GM12892 (cell line): ENCODE results near the gene SHH.

Experiments used
- DNase-seq: peaks from one replicate; pipeline ENCODE4 v3.0.0; 2011; ENCODE audit not compliant: insufficient read length
- FAIRE-seq: peaks from 2 replicates; lab custom pipeline; 2011; peaks lifted over from hg19 to GRCh38; lab: Jason Lieb, UNC
- POLR2A ChIP-seq: IDR thresholded peaks from 2 replicates; pipeline ENCODE4 v1.6.1; 2011; ENCODE audit warnings: low read depth, low read length, control low read depth
- POLR2AphosphoS5 ChIP-seq: IDR thresholded peaks from 2 replicates; pipeline ENCODE4 v1.6.1; 2011; ENCODE audit warnings: low read depth, low read length, control low read depth
- TAF1 ChIP-seq: IDR thresholded peaks from 2 replicates; pipeline ENCODE4 v1.6.1; 2011; ENCODE audit warnings: low read depth, mild to moderate bottlenecking, control low read depth, low read length, borderline replicate concordance

The SHH gene

GRCh38 chr7:155807789-155808548, 4.3 kb downstream of the SHH start:
- FAIRE-seq (no peak), DNase-seq (no peak)
- TF ChIP-seq POLR2A = no peak
- no peak for TF ChIP-seq POLR2AphosphoS5
- no peak for TF ChIP-seq TAF1

GRCh38 chr7:155807065-155807671, 5.1 kb downstream of the SHH start:
- DNase-seq = no peak
- FAIRE-seq = no peak
- TF ChIP-seq TAF1 (no peak), POLR2AphosphoS5 (no peak), POLR2A (no peak)

DNA sequence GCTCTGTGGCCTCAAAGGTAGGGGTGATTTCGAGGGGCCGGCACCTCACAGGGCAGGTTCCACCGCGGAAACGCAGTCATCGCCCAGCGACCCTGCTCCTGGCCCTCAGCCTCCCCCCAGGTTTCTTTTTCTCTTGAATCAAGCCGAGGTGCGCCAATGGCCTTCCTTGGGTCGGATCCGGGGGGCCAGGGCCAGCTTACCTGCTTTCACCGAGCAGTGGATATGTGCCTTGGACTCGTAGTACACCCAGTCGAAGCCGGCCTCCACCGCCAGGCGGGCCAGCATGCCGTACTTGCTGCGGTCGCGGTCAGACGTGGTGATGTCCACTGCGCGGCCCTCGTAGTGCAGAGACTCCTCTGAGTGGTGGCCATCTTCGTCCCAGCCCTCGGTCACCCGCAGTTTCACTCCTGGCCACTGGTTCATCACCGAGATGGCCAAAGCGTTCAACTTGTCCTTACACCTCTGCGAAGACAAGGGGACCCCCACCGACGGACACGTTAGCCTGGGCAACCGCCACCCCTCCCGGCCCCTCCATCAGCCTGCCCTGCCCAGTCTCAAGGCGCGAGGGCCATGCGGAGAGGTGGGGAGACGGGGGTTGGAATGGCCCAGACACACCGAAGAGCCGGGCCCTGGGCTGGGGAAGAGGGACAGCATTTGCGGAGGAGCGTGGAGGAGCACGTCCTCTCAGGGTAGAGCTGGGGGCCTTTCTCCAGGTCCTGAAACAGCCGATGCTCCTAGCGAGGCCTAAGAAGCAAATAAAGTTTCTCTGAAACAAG, 6.0 kb downstream of the SHH start:
- no peak for TF ChIP-seq POLR2AphosphoS5
- TF ChIP-seq TAF1 = no peak
- no peak for TF ChIP-seq POLR2A
- FAIRE-seq (no peak), DNase-seq (no peak)

- TF ChIP-seq TAF1 = no peak
- TF ChIP-seq POLR2A = no peak
- TF ChIP-seq POLR2AphosphoS5 = no peak
- no peak for FAIRE-seq
- no peak for DNase-seq
These were observed 6.5 kb downstream of the SHH start for GRCh38 chr7:155805826-155806095.

DNA sequence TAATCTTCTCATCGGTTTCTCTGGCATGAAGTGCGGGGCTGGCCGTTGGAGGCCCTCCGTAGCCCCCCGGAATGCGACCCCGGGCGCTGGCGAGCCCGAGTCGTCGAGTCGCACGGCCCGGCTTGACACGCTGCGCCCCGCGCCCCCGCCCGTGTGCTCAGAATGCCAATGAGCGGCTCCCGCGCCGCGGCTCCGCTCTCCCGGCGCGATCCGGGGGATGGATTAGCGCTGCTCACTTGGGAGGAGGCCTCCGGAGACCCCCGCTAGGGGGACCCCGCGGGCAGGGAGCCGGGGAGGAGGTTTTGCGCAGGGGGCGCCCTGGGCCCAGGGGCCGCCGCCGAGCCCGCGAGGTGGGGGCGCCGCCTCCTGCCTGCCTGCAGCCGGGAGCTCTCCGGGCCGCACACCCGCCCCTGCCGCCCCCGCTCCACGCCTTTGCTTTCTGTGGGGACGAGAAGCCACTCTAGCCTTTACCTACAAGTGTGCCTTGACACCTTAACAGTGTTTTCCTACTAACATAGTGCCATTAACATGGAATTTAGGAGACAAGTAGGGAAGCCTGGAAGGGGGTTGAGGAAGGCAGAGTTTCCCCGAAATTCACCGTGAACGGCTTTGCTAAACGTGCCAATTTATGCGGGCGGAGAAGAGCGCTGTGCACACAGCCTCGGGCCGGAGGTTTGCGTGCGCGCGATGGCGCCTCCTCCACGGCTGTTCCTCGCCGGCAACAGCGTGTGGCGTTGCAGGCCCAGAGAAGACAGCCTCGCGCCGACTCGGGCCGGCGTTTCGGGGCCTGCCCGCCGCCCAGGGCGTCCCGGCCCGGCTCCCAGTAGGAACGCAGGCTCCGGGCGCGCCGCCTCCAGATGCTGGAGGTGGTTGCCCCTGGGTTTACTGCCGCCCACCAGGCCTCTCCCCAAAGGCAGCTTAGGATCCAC, 7.1 kb downstream of the SHH start:
- DNase-seq (peak; percentile 81), FAIRE-seq (no peak)
- TF ChIP-seq POLR2A (no peak), POLR2AphosphoS5 (no peak), TAF1 (no peak)

DNA sequence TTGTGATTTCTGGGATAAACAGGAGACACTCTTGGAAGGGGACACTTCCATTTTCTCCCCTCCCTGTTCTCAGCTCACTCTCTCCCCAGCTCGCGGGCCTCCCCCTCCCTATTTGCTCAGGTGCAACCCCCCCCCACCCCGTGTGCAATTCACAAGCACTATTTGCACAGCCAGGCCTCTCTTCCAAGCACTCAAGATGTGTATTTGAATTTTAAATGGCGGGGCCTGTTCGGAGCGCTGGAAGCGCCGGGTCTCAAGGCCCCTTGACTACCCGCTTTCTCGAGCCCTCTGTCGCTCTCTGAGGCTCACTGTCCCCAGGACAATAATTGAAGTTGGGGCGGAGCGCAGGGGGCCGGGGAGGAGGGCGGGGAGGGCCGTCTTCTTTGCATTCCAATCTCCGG, 7.8 kb downstream of the SHH start:
- DNase-seq (no peak), FAIRE-seq (no peak)
- TF ChIP-seq POLR2AphosphoS5 (no peak), TAF1 (no peak), POLR2A (no peak)

DNA sequence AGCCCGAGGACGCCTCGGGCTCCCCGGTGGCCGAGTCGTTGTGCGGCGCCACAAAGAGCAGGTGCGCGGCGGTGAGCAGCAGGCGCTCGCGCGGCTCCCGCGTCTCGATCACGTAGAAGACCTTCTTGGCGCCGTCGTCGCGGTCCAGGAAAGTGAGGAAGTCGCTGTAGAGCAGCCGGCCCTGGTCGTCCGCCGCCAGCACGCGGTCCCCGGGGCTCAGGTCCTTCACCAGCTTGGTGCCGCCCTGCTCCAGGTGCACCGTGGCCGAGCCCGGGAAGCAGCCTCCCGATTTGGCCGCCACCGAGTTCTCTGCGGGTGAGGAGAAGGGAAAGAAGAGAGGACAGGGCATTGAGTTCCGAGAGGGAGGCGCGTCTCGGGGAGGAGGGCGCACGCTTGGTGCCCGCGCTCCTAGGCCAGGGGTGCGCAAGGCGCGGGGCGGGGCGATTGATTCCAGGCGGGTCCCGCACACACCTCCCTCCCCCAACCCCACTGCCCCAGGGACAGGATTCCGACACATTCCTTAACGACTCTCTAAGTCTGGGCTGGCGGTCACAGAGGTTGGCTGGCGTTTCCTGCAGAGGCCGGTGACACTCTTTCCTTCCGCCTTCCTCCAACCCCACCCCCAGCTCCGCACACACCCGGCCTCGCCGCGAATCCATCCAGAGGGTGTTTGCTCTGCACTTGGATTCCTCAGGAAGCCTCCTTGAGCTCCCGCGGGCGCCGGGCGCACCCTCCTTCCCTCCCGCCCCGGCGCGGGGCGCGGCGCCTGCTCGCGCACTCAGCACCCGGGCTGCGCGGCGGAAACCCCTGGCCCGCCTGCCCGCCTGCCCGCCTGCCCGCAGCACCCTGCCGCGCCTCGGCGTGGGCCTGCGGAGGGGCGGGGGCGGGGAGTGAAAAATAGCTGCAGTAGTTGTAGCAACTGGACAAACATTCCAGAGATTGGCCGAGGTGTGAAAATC, 8.6 kb downstream of the SHH start:
- no peak for FAIRE-seq
- TF ChIP-seq POLR2A = no peak
- TF ChIP-seq POLR2AphosphoS5 = no peak
- TF ChIP-seq TAF1 = no peak
- DNase-seq = no peak

DNA sequence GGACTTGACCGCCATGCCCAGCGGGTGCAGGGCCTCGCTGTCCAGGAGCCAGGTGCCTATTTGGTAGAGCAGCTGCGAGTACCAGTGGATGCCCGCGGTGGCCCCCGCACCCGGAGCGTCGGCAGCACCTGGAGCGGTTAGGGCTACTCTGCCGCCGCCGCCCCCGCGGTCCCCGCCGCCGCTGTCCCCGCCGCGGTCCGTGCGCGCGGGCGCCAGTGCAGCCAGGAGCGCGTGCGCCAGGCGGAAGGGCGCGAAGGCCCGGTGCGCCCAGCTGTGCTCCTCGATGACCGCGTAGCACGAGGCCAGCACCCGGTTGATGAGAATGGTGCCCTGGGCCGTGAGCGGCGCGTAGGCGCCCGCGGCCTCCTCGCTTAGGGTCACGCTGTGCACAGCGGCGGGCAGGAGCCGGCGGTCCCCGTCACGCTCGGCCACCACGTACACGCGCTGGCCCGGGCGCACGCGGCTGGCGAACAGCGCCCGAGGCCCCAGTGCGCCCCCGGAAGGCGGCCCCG, 9.3 kb downstream of the SHH start:
- DNase-seq (no peak), FAIRE-seq (no peak)
- TF ChIP-seq TAF1 = no peak
- TF ChIP-seq POLR2A = no peak
- no peak for TF ChIP-seq POLR2AphosphoS5

GRCh38 chr7:155802291-155802690, 10.0 kb downstream of the SHH start:
- FAIRE-seq = no peak
- TF ChIP-seq POLR2AphosphoS5 (no peak), TAF1 (no peak), POLR2A (no peak)
- no peak for DNase-seq

DNA sequence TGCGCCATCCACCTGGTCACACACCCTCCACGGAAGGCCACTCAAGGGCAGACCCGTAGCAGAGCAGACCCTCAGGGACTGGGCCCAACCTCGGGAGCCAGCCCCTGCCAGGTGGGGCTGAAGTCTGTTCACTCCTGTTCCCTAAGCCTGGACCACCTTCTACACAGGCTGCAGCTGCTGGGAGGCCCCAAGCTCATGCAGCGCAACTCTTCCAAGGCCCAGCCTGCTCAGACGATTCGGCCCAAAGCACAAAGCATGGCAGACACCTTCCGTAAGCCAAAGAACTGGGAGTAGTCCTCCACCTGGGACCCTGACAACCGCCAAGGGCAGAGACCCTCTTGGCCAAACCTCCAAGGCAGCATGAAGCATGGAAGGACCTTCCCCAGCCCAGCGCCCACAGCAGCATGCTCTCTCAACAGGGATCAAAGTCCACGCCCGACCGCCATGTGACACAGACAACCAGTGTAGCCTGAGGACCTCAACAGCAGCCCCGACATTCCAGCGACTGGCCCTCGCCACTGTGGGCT, 11.5 kb downstream of the SHH start:
- FAIRE-seq = no peak
- TF ChIP-seq POLR2A (no peak), POLR2AphosphoS5 (no peak), TAF1 (no peak)
- no peak for DNase-seq

GRCh38 chr7:155800301-155800700, 12.0 kb downstream of the SHH start:
- no peak for FAIRE-seq
- TF ChIP-seq POLR2A (no peak), POLR2AphosphoS5 (no peak), TAF1 (no peak)

More at GRCh38 chr7:155800301-155800700, 12.0 kb downstream of the SHH start:
- no peak for DNase-seq
